HG02840 (cell line): ENCODE results near the gene PTPRM.

ENCODE experiments used
- ATAC-seq: cut with Tn5 transposase; IDR thresholded peaks from one replicate; pipeline ENCODE4 v1.9.1; 2021; ENCODE audit warnings: mild to moderate bottlenecking, moderate library complexity, moderate number of reproducible peaks; ENCODE audit not compliant: unreplicated experiment, low FRiP score

PTPRM gene

DNA sequence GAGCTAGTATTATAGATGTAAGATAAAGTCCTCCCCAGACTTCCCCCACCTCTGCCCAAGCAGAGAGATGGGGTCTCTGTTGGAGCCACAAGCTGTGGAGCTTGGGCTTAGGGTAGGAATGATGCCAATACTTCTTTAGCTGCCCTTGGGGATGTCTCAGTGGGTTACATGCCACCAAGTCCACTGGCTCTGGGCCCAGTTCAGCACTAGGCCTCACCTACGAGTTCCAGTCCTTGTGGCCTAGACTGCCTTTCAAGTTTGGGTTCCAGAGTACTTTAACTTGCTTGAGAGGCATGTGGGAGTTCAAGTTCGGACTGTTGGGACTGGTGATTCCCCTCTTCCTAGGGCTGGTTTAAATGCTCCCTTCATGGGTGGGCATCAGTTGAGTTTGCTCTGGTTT, 272.4 kb downstream of the PTPRM start:
- no peak for ATAC-seq

GRCh38 chr18:7840411-7840810, 273.3 kb downstream of the PTPRM start:
- ATAC-seq, result no peak

GRCh38 chr18:7844017-7844416, 276.9 kb downstream of the PTPRM start:
- no peak for ATAC-seq

DNA sequence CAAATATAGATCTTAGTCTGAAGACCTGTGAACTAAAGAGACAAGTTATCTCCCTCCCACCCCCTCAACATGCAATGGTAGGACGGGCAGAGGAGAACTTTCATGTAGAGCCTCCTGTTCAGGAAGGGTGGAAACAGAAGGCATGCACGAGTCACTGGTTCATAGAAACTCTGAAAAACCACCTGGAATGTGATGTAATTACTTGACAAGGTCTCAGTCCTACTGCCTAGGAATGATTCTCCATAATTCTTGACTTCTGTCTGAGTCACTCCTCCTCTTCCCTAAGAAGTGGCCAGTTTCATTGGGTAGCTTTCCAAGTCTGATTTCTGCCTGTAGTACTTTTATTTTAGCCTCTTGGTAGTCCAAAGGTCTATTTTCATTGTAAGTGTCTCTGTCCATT, 277.3 kb downstream of the PTPRM start:
- ATAC-seq, result no peak

DNA sequence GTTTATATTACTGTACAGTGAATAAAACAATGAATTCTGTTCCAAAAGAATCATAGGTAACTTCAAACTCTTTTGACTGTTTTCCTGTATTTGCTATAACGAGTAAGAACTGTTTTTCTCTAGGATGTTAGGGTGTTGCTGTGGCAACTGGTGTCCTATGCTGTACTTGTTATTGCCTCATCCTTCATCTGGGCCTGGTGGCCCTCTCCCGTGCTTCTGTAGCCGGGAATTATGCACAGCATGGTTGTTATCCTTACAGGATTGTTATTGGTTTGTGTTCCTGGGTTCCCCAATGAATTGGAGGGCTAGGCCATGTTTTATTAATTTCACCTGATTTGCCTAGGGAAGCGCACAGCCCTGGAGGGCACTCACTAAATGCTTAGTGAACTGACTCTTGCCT, 279.2 kb downstream of the PTPRM start:
- ATAC-seq, result no peak

- ATAC-seq, result no peak
Observed at GRCh38 chr18:7847357-7848053, 280.4 kb downstream of the PTPRM start.

DNA sequence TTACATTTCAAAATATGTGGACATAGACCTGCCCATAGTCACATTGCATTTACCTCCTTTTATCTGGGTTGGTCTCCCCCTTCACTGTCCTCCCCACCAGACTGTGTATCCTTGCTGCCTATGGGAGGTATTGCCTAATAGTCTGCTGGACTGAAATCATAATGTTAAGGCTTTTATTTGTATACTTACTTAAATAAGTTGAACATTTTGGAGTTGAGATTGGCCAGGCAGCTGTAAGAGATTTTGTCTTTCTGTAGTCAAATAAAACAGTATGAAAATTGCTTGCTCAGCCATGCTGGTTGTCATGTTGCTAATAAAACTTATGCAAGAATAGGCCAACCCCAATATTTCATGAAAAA, 280.9 kb downstream of the PTPRM start:
- ATAC-seq, result no peak

DNA sequence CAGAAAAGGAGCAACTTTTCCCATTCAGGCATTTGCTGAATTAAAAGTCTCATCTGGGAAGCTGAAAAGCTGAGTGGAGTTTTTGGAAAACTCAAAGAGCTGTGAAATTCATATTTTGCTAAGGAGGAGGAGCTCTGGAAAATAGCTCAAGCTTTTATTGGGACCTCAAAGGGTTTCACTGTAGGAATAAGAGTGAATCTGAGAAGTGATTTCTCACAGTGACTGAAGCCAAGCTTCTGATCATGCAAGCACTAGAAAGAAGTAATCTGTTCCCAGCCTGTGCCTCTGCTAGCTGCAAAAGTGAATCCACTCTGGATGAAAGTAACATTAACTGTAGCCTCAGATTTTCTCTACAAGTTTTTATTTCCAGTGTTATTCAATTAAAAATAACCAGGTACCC, 283.3 kb downstream of the PTPRM start:
- no peak for ATAC-seq

DNA sequence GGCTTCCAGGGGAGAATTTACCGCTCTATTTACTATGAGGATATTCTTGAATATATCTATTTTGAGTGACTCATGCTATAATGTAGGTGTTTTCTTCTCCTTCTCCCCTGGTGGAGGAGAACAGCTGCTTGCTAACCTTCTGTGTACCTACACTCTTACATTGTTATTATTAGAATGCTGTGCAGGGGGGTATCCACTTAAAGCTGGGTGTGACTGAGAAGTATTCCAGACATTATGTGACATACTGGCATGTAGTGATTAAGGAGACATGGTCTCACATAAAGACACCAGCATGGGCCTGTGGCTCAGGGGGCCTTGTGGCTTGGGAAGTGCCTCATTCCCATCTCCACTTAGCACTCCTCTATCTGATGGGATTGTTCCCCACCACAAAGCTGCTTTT, 287.9 kb downstream of the PTPRM start:
- no peak for ATAC-seq

DNA sequence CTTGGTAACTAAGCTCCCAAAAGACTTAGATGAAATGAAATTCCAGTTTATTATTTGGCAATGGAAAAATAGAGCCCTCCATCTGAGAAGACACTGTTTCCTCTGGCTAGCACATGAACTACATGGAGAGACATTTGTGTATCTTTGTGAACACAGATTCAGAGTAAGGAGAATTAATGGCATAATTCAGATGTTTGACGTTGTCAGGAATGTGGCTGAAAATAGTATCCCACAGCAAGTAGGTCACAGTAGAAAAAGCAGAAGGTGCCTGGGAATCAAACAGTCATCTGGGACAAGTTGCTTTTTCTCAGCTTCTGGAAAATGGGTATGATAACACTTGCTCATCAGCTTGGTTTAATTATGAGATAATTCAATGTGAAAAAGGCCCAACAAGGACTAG, 288.6 kb downstream of the PTPRM start:
- ATAC-seq, result no peak

- no peak for ATAC-seq
Observed at GRCh38 chr18:7856116-7856515, 289.0 kb downstream of the PTPRM start.

GRCh38 chr18:7856733-7857132, 289.6 kb downstream of the PTPRM start:
- ATAC-seq, result no peak

DNA sequence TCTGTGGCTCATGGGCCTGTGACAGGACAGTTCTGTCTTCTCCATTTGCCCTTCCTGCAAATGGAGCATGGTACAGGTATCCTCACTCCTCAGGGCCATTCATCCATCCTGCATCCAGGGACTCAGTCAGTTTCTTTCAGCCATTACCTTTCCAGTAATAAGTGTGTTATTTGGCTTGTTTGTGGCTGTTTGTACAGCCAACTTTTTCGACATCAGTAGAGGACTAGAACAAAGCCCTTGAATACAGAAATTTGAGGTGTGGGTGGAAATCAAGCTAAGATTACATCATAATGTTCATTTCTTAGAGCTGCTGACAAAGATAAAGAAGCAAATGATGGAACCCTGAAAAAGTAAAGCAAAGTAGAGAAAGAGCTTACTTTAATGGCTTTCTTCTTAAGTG, 290.4 kb downstream of the PTPRM start:
- ATAC-seq, result no peak

- no peak for ATAC-seq
Observed at GRCh38 chr18:7859122-7859521, 292.0 kb downstream of the PTPRM start.

- ATAC-seq, result no peak
Observed at GRCh38 chr18:7870266-7870665, 303.1 kb downstream of the PTPRM start.

- no peak for ATAC-seq
Observed at GRCh38 chr18:7870855-7871254, 303.7 kb downstream of the PTPRM start.

DNA sequence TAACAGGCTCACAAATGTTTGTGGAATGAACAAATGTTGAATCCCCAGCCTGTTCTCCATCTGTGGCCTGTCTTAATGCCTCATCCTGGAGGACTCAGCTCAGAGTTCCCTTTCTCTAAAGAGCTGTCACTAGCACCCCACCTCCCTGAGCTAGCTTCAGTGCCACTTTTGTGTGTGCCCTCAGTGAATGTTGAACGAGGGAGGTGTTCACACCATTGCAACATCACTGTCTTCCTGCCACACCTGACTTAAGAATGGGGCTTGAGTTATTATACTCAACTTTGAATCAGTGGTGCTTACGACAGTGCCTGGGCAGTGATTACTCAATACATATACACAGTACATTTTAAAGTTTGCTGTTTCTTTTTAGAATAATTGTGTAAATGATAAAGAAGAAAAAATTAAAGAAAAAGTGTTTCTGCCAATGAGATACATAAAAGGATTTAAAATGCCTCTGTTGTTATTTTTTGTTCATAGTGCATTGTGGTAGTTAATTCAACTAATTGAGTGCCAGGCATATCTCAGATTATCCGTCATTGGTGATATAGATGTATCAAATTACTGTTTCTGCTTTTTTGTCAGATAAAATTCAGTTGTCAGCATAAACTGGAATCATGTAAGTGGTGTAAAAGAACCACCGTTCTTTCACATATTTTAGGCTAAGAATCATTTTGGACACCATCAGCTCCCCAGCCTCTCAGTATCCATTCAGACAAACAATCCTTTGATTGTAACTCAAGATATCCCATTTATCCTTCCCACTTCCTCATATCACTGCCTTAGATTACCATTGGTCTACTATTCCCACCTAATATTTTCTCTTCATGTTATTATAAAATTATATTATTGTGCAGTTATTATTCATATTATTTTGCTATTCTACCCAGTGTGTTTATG, 304.7 kb downstream of the PTPRM start:
- ATAC-seq, result no peak

- ATAC-seq, result no peak
Observed at GRCh38 chr18:7872569-7872968, 305.5 kb downstream of the PTPRM start.

- no peak for ATAC-seq
Observed at GRCh38 chr18:7873316-7873715, 306.2 kb downstream of the PTPRM start.

GRCh38 chr18:7876354-7877104, 309.4 kb downstream of the PTPRM start:
- ATAC-seq, result no peak

GRCh38 chr18:7877609-7878008, 310.5 kb downstream of the PTPRM start:
- no peak for ATAC-seq
